DMS79 treated with DMSO at 0.1 percent for 48 hours (cell line): ENCODE measurements around the gene AGPAT2.
"Not testable (repeated sequence)": the region's sequence is repeated elsewhere in the genome, so short reads cannot be mapped to it uniquely, and the experiment has no call there.

Source experiments
- DNase-seq: peaks from one replicate; lab custom pipeline; 2025; lab: John Stamatoyannopoulos, UW

The AGPAT2 gene

GRCh38 chr9:136645352-136645902 lies 41.8 kb downstream of the AGPAT2 start:
- no peak for DNase-seq

- no peak for DNase-seq
These were observed 42.5 kb downstream of the AGPAT2 start for GRCh38 chr9:136644593-136645351.

GRCh38 chr9:136644343-136644592 lies 43.0 kb downstream of the AGPAT2 start:
- DNase-seq: peak; percentile 55

GRCh38 chr9:136643596-136644342 lies 43.5 kb downstream of the AGPAT2 start:
- no peak for DNase-seq

GRCh38 chr9:136642439-136642921 lies 44.8 kb downstream of the AGPAT2 start:
- no peak for DNase-seq

GRCh38 chr9:136640171-136641111 lies 46.8 kb downstream of the AGPAT2 start:
- no peak for DNase-seq

GRCh38 chr9:136634904-136635303 lies 52.4 kb downstream of the AGPAT2 start:
- DNase-seq: no peak

- DNase-seq: not testable (repeated sequence)
These were observed 54.7 kb downstream of the AGPAT2 start for GRCh38 chr9:136632491-136633106.

- DNase-seq: not testable (repeated sequence)
These were observed 55.2 kb downstream of the AGPAT2 start for GRCh38 chr9:136632072-136632471.

GRCh38 chr9:136631038-136632000 lies 55.9 kb downstream of the AGPAT2 start:
- peak; percentile 64 for DNase-seq

GRCh38 chr9:136630662-136630992 lies 56.6 kb downstream of the AGPAT2 start:
- no peak for DNase-seq

GRCh38 chr9:136629879-136630661 lies 57.2 kb downstream of the AGPAT2 start:
- DNase-seq: peak; percentile 69

GRCh38 chr9:136629001-136629878 lies 58.0 kb downstream of the AGPAT2 start:
- DNase-seq: no peak

- DNase-seq: no peak
These were observed 59.0 kb downstream of the AGPAT2 start for GRCh38 chr9:136628268-136628667.

- no peak for DNase-seq
These were observed 59.6 kb downstream of the AGPAT2 start for GRCh38 chr9:136627703-136628102.

- no peak for DNase-seq
These were observed 60.3 kb downstream of the AGPAT2 start for GRCh38 chr9:136626740-136627642.

- no peak for DNase-seq
These were observed 61.1 kb downstream of the AGPAT2 start for GRCh38 chr9:136626066-136626725.
